SU-DHL-6 (cell line): ENCODE results near the gene DOCK9.

ENCODE experiments used
- H2AFZ ChIP-seq: fragments of 200-600 bp; sonication (generic); 2 replicates; pipeline ENCODE4 v1.6.1; 2014; ENCODE audit warnings: low read depth, mild to moderate bottlenecking, moderate library complexity, mixed read lengths, antibody characterized with exemption, low read length; ENCODE audit not compliant: severe bottlenecking
- H3F3A ChIP-seq: fragments of 200-600 bp; shearing (Covaris generic); 2 replicates; pipeline ENCODE4 v1.6.0; 2016; ENCODE audit warnings: antibody characterized with exemption, mild to moderate bottlenecking; ENCODE audit not compliant: insufficient read depth
- H3K27ac ChIP-seq: fragments of 200-600 bp; sonication (generic); 2 replicates; pipeline ENCODE4 v1.5.1; 2016; ENCODE audit warnings: low read depth, mild to moderate bottlenecking, low read length, moderate library complexity, mixed read lengths
- H3K27me3 ChIP-seq: fragments of 200-600 bp; sonication (generic), shearing (Covaris generic); 2 replicates; pipeline ENCODE4 v1.6.0; 2014; ENCODE audit warnings: mild to moderate bottlenecking, low read length
- H3K36me3 ChIP-seq: fragments of 200-600 bp; sonication (generic); 2 replicates; pipeline ENCODE4 v1.6.1; 2014; ENCODE audit warnings: mild to moderate bottlenecking, low read length, mixed read lengths
- H3K4me2 ChIP-seq: fragments of 300-600, 200-600 bp; shearing (Covaris generic), sonication (generic); 2 replicates; pipeline ENCODE4 v1.6.0; 2014; ENCODE audit warnings: low read length, low read depth, mild to moderate bottlenecking; ENCODE audit not compliant: poor library complexity, severe bottlenecking
- H3K4me3 ChIP-seq: fragments of 200-600 bp; sonication (generic); 2 replicates; pipeline ENCODE4 v1.5.1; 2014; ENCODE audit warnings: antibody characterized with exemption, low read length, mild to moderate bottlenecking, mixed read lengths; ENCODE audit not compliant: insufficient read depth, poor library complexity, severe bottlenecking
- H3K79me2 ChIP-seq: fragments of 200-600 bp; sonication (generic); 2 replicates; pipeline ENCODE4 v1.6.1; 2014; ENCODE audit warnings: mild to moderate bottlenecking, low read length, moderate library complexity; ENCODE audit not compliant: insufficient read depth
- H3K9ac ChIP-seq: fragments of 200-600 bp; sonication (generic); 2 replicates; pipeline ENCODE4 v1.7.0; 2014; ENCODE audit warnings: mild to moderate bottlenecking, low read length
- H3K9me2 ChIP-seq: fragments of 200-600 bp; sonication (generic); replicated peaks from 2 replicates; pipeline ENCODE4 v1.6.1; 2014; ENCODE audit warnings: low read length; ENCODE audit not compliant: insufficient read depth
- H3K9me3 ChIP-seq: fragments of 200-600 bp; sonication (generic); 2 replicates; pipeline ENCODE4 v1.6.1; 2014; ENCODE audit warnings: low read length, mixed read lengths; ENCODE audit not compliant: insufficient read depth
- H4K20me1 ChIP-seq: fragments of 200-600 bp; sonication (generic); 2 replicates; pipeline ENCODE4 v1.6.1; 2014; ENCODE audit warnings: low read depth, mild to moderate bottlenecking, antibody characterized with exemption, low read length, moderate library complexity, mixed read lengths
- EZH2phosphoT487 ChIP-seq: fragments of 200-600 bp; sonication (generic), shearing (Covaris generic); conservative IDR thresholded peaks from 2 replicates; pipeline ENCODE4 v1.6.1; 2018; ENCODE audit warnings: mild to moderate bottlenecking, antibody characterized with exemption, low read length, moderate library complexity, mixed read lengths
- TF ChIP-seq, protein P1 (sequence below): fragments of 200-600 bp; sonication (generic); IDR thresholded peaks from one replicate; pipeline ENCODE4 v1.5.1; 2017; ENCODE audit warnings: antibody characterized with exemption, mild to moderate bottlenecking, low read length, moderate library complexity; ENCODE audit not compliant: insufficient read depth, poor library complexity, severe bottlenecking

The DOCK9 gene

DNA sequence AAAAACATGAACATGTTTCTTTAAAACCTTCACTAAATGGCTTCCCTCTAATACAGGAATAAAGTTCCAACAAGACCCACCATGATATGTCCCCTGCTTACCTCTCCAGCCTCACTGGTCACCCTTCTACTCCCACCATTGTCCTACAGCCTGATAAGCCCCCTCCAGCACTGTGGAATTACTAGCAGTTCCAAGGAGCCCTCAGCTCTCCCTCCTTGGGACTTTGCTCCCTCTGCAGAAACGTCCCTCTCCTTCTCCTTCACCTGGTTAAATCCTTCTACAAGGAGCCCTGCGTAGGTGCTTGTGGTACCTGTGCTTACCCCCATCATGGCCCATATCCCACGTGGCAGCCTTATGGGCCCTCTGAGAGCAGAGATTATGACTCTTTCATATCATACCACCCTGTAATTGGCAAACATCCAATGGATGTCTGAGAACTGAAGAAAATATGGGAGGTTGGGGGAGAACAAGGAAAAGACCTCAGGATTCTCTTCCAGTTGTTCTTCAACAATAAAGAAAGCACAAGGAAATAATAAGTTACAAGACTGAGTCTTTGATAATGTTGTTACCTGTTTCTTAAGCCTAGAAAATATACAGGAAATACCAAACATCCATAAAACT is 26.1 kb upstream of the DOCK9 start:
- no peaks in the 10 kb centered on the region for H3K36me3 ChIP-seq
- H3K9ac ChIP-seq = no peak overlapping the region
- no peaks in the 10 kb centered on the region for H4K20me1 ChIP-seq
- no peaks in the 10 kb centered on the region for H3K9me2 ChIP-seq
- no peaks in the 10 kb centered on the region for H3F3A ChIP-seq
- no peaks in the 10 kb centered on the region for H3K9me3 ChIP-seq
- H3K79me2 ChIP-seq = no peaks in the 10 kb centered on the region
- H3K4me3 ChIP-seq = no peak overlapping the region
- TF ChIP-seq, protein P1, sequence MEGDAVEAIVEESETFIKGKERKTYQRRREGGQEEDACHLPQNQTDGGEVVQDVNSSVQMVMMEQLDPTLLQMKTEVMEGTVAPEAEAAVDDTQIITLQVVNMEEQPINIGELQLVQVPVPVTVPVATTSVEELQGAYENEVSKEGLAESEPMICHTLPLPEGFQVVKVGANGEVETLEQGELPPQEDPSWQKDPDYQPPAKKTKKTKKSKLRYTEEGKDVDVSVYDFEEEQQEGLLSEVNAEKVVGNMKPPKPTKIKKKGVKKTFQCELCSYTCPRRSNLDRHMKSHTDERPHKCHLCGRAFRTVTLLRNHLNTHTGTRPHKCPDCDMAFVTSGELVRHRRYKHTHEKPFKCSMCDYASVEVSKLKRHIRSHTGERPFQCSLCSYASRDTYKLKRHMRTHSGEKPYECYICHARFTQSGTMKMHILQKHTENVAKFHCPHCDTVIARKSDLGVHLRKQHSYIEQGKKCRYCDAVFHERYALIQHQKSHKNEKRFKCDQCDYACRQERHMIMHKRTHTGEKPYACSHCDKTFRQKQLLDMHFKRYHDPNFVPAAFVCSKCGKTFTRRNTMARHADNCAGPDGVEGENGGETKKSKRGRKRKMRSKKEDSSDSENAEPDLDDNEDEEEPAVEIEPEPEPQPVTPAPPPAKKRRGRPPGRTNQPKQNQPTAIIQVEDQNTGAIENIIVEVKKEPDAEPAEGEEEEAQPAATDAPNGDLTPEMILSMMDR = no peak
- TF ChIP-seq EZH2phosphoT487 = no peak
- no peak overlapping the region for H3K4me2 ChIP-seq
- no peaks in the 10 kb centered on the region for H3K27me3 ChIP-seq
- no peak overlapping the region for H3K27ac ChIP-seq
- H2AFZ ChIP-seq = no peak overlapping the region

DNA sequence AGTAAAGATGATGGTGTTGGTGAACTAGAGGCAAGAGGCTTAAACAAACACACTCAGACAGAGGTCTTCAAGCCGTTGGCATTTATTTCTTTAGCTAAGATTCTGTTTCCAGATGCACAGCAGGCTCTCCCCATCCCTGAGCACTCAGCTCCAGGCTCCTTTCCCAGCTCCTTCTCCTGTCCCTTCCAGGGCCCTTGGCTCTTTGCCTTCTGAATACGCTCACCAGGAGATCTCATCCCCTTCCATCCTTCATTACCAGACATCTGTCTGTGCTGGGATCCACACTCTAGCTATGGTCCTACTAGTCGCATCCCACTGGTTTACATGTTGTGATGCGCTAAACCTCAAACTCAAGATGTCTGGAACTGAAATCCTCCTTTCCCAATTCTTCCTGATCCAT is 25.3 kb upstream of the DOCK9 start:
- H3K4me3 ChIP-seq = no peak overlapping the region
- no peaks in the 10 kb centered on the region for H3F3A ChIP-seq
- no peaks in the 10 kb centered on the region for H3K9me3 ChIP-seq
- no peaks in the 10 kb centered on the region for H4K20me1 ChIP-seq
- H2AFZ ChIP-seq = no peak overlapping the region
- no peak overlapping the region for H3K9ac ChIP-seq
- TF ChIP-seq, protein P1 = no peak
- TF ChIP-seq EZH2phosphoT487 = no peak
- H3K79me2 ChIP-seq = no peaks in the 10 kb centered on the region
- H3K4me2 ChIP-seq = no peak overlapping the region
- no peaks in the 10 kb centered on the region for H3K27me3 ChIP-seq
- H3K27ac ChIP-seq = no peak overlapping the region
- no peaks in the 10 kb centered on the region for H3K36me3 ChIP-seq
- H3K9me2 ChIP-seq = no peaks in the 10 kb centered on the region

DNA sequence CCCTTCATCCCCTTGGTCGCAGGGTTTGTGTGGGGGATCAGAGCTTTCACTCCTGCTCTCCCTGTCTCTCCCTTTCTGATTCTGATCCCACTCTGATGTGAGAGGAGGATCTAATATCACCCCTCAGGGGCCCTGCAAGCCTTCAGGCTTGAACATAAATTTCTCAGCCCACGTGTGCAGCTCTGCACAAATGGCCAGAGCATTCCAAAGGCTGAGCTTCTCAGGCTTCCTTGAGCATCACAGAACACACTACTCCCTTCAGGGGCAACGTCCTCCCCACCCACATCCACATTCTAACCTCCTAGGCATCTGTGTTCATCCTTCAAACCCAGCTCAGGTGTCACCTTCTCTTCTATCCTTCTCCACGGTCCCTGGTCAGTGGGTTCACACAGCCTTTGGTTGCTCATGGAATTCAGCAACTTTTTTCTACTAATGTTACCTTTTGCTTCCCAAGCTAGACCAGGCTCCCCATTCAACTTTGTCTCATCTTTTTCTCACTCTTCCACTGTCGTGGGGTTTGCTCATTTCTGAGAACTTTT is 24.4 kb upstream of the DOCK9 start:
- H3K27ac ChIP-seq = no peak overlapping the region
- H3K9me3 ChIP-seq = no peaks in the 10 kb centered on the region
- no peaks in the 10 kb centered on the region for H3K79me2 ChIP-seq
- H2AFZ ChIP-seq = no peak overlapping the region
- no peaks in the 10 kb centered on the region for H3F3A ChIP-seq
- TF ChIP-seq, protein P1 = no peak
- TF ChIP-seq EZH2phosphoT487 = no peak
- no peaks in the 10 kb centered on the region for H3K27me3 ChIP-seq
- H3K4me2 ChIP-seq = no peak overlapping the region
- no peaks in the 10 kb centered on the region for H3K36me3 ChIP-seq
- H4K20me1 ChIP-seq = no peaks in the 10 kb centered on the region
- no peak overlapping the region for H3K4me3 ChIP-seq
- H3K9ac ChIP-seq = no peak overlapping the region
- no peaks in the 10 kb centered on the region for H3K9me2 ChIP-seq
